MM.1S (cell line): ENCODE data around the gene AHRR.

ENCODE experiments used
- DNase-seq: peaks from one replicate; pipeline ENCODE4 v3.0.0-alpha.2; 2015
- H2AFZ ChIP-seq: fragments of 300-600 bp; sonication (generic); 2 replicates; pipeline ENCODE4 v1.6.0; 2016; ENCODE audit warnings: antibody characterized with exemption, low read length
- H3F3A ChIP-seq: fragments of 300-600 bp; sonication (generic); 2 replicates; pipeline ENCODE4 v1.6.1; 2016; ENCODE audit warnings: mild to moderate bottlenecking, antibody characterized with exemption, low read length, moderate library complexity, mixed read lengths; ENCODE audit not compliant: insufficient read depth
- H3K27ac ChIP-seq: fragments of 300-600 bp; sonication (generic); 2 replicates; pipeline ENCODE4 v1.5.1; 2016; ENCODE audit warnings: mild to moderate bottlenecking, low read length
- H3K27me3 ChIP-seq: fragments of 300-600 bp; sonication (generic); replicated peaks from 2 replicates; pipeline ENCODE4 v1.6.0; 2016; ENCODE audit warnings: low read length; ENCODE audit not compliant: insufficient read depth
- H3K36me3 ChIP-seq: fragments of 300-600 bp; sonication (generic); replicated peaks from 2 replicates; pipeline ENCODE4 v1.6.1; 2016; ENCODE audit warnings: mild to moderate bottlenecking, low read length, mixed read lengths; ENCODE audit not compliant: insufficient read depth
- H3K4me1 ChIP-seq: fragments of 300-600 bp; sonication (generic); 2 replicates; pipeline ENCODE4 v1.6.1; 2016; ENCODE audit warnings: low read length, mixed read lengths
- H3K4me2 ChIP-seq: fragments of 300-600 bp; sonication (generic); 2 replicates; pipeline ENCODE4 v1.6.0; 2016; ENCODE audit warnings: low read depth, low read length
- H3K4me3 ChIP-seq: fragments of 300-600 bp; sonication (generic); 2 replicates; pipeline ENCODE4 v1.5.1; 2016; ENCODE audit warnings: low read length, mixed read lengths
- H3K79me2 ChIP-seq: fragments of 300-600 bp; sonication (generic); 2 replicates; pipeline ENCODE4 v1.6.1; 2016; ENCODE audit warnings: mixed run types, low read length, mixed read lengths
- H3K9ac ChIP-seq: fragments of 300-600 bp; sonication (generic); 2 replicates; pipeline ENCODE4 v1.6.1; 2016; ENCODE audit warnings: low read length, mixed read lengths
- H3K9me2 ChIP-seq: fragments of 300-600 bp; sonication (generic); replicated peaks from 2 replicates; pipeline ENCODE4 v1.6.1; 2016; ENCODE audit warnings: mild to moderate bottlenecking, low read length, mixed read lengths; ENCODE audit not compliant: insufficient read depth
- H3K9me3 ChIP-seq: fragments of 300-600 bp; sonication (generic); replicated peaks from 2 replicates; pipeline ENCODE4 v1.6.1; 2016; ENCODE audit warnings: mild to moderate bottlenecking, low read length, mixed read lengths; ENCODE audit not compliant: insufficient read depth
- H4K20me1 ChIP-seq: fragments of 300-600 bp; sonication (generic); 2 replicates; pipeline ENCODE4 v1.6.1; 2016; ENCODE audit warnings: mild to moderate bottlenecking, low read length, moderate library complexity, mixed read lengths; ENCODE audit not compliant: insufficient read depth
- EZH2 ChIP-seq: fragments of 300-600 bp; sonication (generic); optimal IDR thresholded peaks from 2 replicates; pipeline ENCODE3; 2017; ENCODE audit warnings: low read depth, mild to moderate bottlenecking, antibody characterized with exemption, low read length, mixed read lengths
- EZH2phosphoT487 ChIP-seq: fragments of 300-600 bp; sonication (generic); IDR thresholded peaks from 2 replicates; pipeline ENCODE4 v1.6.1; 2018; ENCODE audit warnings: antibody characterized with exemption, low read length
- TF ChIP-seq, protein P1 (sequence below): fragments of 300-600 bp; sonication (generic); IDR thresholded peaks from 2 replicates; pipeline ENCODE4 v1.5.1; 2016; ENCODE audit warnings: antibody characterized with exemption, low read length, mixed read lengths

The AHRR gene

DNA sequence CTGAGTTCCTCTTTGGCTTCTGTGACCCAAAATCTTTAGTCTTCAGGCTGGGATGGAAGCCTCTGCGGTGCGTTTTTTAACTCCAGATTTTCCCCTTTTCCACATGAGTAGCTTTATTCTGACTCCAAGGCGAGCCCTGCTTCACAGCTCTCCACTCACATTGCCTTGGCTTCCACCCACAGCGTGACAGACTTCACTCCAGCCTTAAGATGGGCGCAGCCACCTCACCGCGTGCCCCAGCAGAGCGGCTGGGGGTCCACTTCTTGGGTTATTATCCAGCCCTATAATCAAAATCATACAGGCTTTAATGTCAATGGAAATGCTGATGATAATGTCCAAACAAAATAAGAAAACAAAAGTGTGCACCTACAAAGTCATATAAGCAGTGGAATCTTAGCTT, 122.7 kb downstream of the AHRR start:
- H3K9ac ChIP-seq = no peak overlapping the region
- DNase-seq = no peak
- H2AFZ ChIP-seq = no peak overlapping the region
- H3K4me2 ChIP-seq = peak overlapping the region; percentile 94
- H3K4me3 ChIP-seq = peak overlapping the region; percentile 100; the same call in 1 of the 2 replicates
- peaks cover 50% of the 10 kb centered on the region for H3K79me2 ChIP-seq
- H3K27ac ChIP-seq = no peak overlapping the region
- no peak for TF ChIP-seq EZH2phosphoT487
- TF ChIP-seq, protein P1, sequence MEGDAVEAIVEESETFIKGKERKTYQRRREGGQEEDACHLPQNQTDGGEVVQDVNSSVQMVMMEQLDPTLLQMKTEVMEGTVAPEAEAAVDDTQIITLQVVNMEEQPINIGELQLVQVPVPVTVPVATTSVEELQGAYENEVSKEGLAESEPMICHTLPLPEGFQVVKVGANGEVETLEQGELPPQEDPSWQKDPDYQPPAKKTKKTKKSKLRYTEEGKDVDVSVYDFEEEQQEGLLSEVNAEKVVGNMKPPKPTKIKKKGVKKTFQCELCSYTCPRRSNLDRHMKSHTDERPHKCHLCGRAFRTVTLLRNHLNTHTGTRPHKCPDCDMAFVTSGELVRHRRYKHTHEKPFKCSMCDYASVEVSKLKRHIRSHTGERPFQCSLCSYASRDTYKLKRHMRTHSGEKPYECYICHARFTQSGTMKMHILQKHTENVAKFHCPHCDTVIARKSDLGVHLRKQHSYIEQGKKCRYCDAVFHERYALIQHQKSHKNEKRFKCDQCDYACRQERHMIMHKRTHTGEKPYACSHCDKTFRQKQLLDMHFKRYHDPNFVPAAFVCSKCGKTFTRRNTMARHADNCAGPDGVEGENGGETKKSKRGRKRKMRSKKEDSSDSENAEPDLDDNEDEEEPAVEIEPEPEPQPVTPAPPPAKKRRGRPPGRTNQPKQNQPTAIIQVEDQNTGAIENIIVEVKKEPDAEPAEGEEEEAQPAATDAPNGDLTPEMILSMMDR = no peak
- TF ChIP-seq EZH2 = no peak
- 0 out of 2 replicates have a peak, but pooled peaks cover 12% of the 10 kb centered on the region for H3K36me3 ChIP-seq
- no peaks in the 10 kb centered on the region for H3K9me2 ChIP-seq
- H3K27me3 ChIP-seq = no peaks in the 10 kb centered on the region
- no peaks in the 10 kb centered on the region for H3K9me3 ChIP-seq
- H4K20me1 ChIP-seq = no peaks in the 10 kb centered on the region
- 0 out of 2 replicates have a peak, but pooled peaks cover 3% of the 10 kb centered on the region for H3F3A ChIP-seq
- H3K4me1 ChIP-seq = peaks cover 24% of the 10 kb centered on the region

- Histone ChIP-seq H3K9me3 (no peaks in the 10 kb centered on the region), H3K9me2 (no peaks in the 10 kb centered on the region), H3K79me2 (peaks cover 59% of the 10 kb centered on the region), H4K20me1 (no peaks in the 10 kb centered on the region), H3F3A (0 out of 2 replicates have a peak, but pooled peaks cover 3% of the 10 kb centered on the region), H3K27ac (no peak overlapping the region), H3K4me3 (no peak overlapping the region), H3K9ac (no peak overlapping the region), H3K4me2 (no peak overlapping the region), H2AFZ (no peak overlapping the region), H3K4me1 (peaks cover 18% of the 10 kb centered on the region), H3K27me3 (no peaks in the 10 kb centered on the region), H3K36me3 (peaks cover 16% of the 10 kb centered on the region; the same call in 1 of the 2 replicates)
- no peak for DNase-seq
- TF ChIP-seq, protein P1 = no peak
- no peak for TF ChIP-seq EZH2
- TF ChIP-seq EZH2phosphoT487 = no peak
Observed at GRCh38 chr5:445591-445990, 124.1 kb downstream of the AHRR start.

DNA sequence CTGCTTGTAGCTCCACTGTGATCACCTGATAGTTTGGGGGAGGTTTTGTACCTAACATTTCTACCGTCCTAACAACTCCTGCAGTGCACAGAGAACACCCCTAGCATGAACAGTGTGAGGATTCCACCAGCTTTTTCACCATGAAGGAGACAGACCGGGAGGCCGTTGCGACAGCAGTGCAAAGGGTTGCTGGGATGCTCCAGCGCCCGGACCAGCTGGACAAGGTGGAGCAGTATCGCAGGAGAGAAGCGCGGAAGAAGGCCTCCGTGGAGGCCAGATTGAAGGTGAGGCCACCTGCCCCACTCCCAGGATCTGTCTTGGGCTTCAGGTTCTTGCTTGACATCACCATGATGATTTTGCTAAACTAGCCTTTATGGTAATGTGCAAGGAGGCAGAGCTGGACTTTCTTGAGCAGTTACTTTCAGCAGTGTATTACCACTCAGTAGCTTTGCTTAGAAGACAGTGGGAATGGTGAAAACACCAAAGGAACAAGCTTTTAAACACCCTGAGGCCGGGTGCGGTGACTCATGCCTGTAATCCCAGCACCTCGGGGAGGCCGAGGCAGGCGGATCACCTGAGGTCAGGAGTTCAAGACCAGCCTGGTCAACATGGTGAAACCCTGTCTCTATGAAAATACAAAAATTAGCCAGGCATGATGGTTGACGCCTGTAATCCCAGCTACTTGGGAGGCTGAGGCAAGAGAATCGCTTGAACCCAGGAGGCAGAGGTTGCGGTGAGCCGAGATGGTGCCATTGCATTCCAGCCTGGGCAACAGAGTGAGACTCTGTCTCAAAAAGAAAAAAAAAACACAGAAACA, 124.8 kb downstream of the AHRR start:
- Histone ChIP-seq H4K20me1 (no peaks in the 10 kb centered on the region), H3K9me2 (no peaks in the 10 kb centered on the region), H2AFZ (no peak overlapping the region), H3K27ac (no peak overlapping the region), H3K9ac (no peak overlapping the region), H3K4me2 (no peak overlapping the region), H3F3A (0 out of 2 replicates have a peak, but pooled peaks cover 3% of the 10 kb centered on the region), H3K4me3 (no peak overlapping the region), H3K27me3 (no peaks in the 10 kb centered on the region), H3K9me3 (no peaks in the 10 kb centered on the region), H3K36me3 (peaks cover 20% of the 10 kb centered on the region; the same call in 1 of the 2 replicates), H3K4me1 (peaks cover 14% of the 10 kb centered on the region; the same call in 1 of the 2 replicates), H3K79me2 (peaks cover 59% of the 10 kb centered on the region)
- no peak for DNase-seq
- TF ChIP-seq EZH2 (no peak), EZH2phosphoT487 (no peak)
- TF ChIP-seq, protein P1 = no peak
